ENCODE results near the gene PHRF1. TPM values are rescaled to one million over a fixed set of nuclear protein-coding genes. Genes with fewer than 3 reads are reported as not detected.

Gene PHRF1, protein sequence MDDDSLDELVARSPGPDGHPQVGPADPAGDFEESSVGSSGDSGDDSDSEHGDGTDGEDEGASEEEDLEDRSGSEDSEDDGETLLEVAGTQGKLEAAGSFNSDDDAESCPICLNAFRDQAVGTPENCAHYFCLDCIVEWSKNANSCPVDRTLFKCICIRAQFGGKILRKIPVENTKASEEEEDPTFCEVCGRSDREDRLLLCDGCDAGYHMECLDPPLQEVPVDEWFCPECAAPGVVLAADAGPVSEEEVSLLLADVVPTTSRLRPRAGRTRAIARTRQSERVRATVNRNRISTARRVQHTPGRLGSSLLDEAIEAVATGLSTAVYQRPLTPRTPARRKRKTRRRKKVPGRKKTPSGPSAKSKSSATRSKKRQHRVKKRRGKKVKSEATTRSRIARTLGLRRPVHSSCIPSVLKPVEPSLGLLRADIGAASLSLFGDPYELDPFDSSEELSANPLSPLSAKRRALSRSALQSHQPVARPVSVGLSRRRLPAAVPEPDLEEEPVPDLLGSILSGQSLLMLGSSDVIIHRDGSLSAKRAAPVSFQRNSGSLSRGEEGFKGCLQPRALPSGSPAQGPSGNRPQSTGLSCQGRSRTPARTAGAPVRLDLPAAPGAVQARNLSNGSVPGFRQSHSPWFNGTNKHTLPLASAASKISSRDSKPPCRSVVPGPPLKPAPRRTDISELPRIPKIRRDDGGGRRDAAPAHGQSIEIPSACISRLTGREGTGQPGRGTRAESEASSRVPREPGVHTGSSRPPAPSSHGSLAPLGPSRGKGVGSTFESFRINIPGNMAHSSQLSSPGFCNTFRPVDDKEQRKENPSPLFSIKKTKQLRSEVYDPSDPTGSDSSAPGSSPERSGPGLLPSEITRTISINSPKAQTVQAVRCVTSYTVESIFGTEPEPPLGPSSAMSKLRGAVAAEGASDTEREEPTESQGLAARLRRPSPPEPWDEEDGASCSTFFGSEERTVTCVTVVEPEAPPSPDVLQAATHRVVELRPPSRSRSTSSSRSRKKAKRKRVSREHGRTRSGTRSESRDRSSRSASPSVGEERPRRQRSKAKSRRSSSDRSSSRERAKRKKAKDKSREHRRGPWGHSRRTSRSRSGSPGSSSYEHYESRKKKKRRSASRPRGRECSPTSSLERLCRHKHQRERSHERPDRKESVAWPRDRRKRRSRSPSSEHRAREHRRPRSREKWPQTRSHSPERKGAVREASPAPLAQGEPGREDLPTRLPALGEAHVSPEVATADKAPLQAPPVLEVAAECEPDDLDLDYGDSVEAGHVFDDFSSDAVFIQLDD (N-terminal part only)
- 10 to 100 TPM; 15.5 to 34.2 (median 31.0) TPM for total RNA-seq
- 10 to 100 TPM in 1 of 2 donors, 1 to 10 TPM in 1; 3.8 to 21.3 TPM for polyA plus RNA-seq
- long read RNA-seq, donor 1, partial matches to known transcripts: 10 of 14 reads
- long read RNA-seq, donor 1, other reads (novel, unspliced or antisense): 4 of 14 reads
- long read RNA-seq, donor 2, full-length matches to known transcripts: 2 of 9 reads
- long read RNA-seq, donor 2, partial matches to known transcripts: 7 of 9 reads
- long read RNA-seq, donor 2, other reads (novel, unspliced or antisense): 0 of 9 reads
- long read RNA-seq, donor 3, full-length matches to known transcripts: 8 of 76 reads
- long read RNA-seq, donor 3, partial matches to known transcripts: 46 of 76 reads
- long read RNA-seq, donor 3, other reads (novel, unspliced or antisense): 22 of 76 reads

DNA sequence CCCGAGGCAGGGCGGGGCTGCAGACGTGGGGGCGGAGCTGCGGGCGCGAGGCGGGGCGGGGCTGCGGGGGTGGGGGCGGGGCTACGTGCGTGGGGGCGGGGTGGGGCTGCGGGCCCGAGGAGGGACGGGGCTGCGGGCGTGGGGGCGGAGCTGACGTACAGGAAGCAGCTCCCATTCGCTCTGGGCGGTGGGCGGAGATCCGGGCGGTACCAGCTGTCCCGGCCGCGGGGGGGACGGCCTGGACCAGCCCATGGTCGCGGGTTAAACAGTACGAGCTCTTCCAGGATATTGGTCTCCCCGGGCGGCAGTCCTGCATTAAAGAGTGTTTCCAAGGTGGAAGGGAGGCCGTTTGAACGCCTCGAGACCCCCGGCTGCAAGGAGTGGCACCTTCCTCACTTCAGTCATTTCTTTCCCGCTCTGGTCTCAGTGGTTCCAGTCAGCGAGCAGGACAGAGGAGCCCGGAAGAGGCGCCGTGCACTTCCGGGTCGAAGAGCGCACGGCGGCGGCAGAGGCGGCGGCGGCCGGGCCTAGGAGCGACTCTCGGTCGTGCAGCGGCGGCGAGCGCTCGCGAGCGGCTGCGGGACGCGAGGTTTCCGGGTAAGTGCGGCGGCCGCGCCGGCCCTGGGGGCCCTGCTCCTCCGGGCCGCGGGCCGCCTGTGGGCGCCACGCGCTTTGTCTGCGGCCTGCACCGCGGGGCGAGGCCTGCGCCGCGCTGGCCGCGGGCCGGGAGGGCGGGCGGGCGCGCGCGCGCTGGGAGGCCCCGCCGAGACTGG is at the start of gene PHRF1:
PHRF1 (plus strand) TSS at position 475 of the 773 bp plus-strand sequence. CDS start 5,043 bp downstream, outside the sequence.
- H3K4me3 ChIP-seq: peak within 1 kb of the TSS; percentile 80
- intact Hi-C loops (cut with DNase I): no loop called here
- peaks cover 25% of the 10 kb centered on the region for H3K4me1 ChIP-seq (ENCODE audit: insufficient read depth)
- no peaks in the 10 kb centered on the region for H3K36me3 ChIP-seq
- WGBS, 3 donors: 1% methylated on average over 51 to 98 of the region's 99 CpGs
- TF ChIP-seq EP300 (IDR thresholded peaks at IDR 0.05) (peak; percentile 82), POLR2A (IDR thresholded peaks at IDR 0.05) (peak; percentile 61)
- TF ChIP-seq, protein P1, sequence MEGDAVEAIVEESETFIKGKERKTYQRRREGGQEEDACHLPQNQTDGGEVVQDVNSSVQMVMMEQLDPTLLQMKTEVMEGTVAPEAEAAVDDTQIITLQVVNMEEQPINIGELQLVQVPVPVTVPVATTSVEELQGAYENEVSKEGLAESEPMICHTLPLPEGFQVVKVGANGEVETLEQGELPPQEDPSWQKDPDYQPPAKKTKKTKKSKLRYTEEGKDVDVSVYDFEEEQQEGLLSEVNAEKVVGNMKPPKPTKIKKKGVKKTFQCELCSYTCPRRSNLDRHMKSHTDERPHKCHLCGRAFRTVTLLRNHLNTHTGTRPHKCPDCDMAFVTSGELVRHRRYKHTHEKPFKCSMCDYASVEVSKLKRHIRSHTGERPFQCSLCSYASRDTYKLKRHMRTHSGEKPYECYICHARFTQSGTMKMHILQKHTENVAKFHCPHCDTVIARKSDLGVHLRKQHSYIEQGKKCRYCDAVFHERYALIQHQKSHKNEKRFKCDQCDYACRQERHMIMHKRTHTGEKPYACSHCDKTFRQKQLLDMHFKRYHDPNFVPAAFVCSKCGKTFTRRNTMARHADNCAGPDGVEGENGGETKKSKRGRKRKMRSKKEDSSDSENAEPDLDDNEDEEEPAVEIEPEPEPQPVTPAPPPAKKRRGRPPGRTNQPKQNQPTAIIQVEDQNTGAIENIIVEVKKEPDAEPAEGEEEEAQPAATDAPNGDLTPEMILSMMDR (IDR thresholded peaks at IDR 0.05): peak in 2 of 3 donors; percentile 21 to 35
- H3K27ac ChIP-seq: peak within 1 kb of the TSS; percentile 77 to 90
- DNase-seq: peak; percentile 97
- H3K9me3 ChIP-seq: no peaks in the 10 kb centered on the region
- no peaks in the 10 kb centered on the region for H3K27me3 ChIP-seq

DNA sequence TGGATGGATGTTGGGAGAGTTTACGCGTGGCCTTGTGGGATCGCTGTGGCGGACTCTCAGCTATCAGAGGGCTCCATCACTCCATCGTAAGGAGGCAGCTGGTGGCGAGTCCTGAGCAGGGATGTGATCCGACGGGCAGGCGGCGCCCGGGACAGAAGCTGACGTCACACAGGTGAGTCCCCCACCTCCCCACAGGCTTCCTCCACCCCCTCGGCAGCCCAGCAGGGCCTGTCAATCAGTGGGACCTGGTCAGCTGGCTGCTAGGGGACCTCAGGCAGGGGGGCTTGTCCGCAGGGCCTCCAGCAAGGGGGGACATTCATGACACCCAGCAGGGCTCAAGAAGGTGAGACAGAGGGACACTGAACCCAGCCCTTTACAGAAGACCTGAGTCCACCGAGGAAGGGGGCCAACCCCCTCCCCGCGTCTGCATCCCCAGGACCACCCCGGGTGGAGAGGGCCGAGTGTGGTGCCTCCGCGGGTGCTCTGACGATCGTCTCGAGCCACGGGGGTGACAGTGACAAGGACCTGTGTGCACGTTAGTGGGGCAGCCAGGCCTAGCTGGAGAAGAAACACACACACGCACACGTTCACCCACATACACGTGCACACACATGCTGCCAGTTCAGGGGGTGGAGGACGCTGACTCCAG is 48.0 kb upstream of the PHRF1 start:
- 71 to 88% (median 73%) methylated on average over 14 to 30 of the region's 30 CpGs for WGBS, 3 donors
- Histone ChIP-seq H3K27ac (no peak overlapping the region), H3K27me3 (no peaks in the 10 kb centered on the region), H3K4me1 (ENCODE audit: insufficient read depth) (no peaks in the 10 kb centered on the region), H3K36me3 (no peaks in the 10 kb centered on the region), H3K4me3 (no peak overlapping the region), H3K9me3 (no peaks in the 10 kb centered on the region)
- TF ChIP-seq EP300 (IDR thresholded peaks at IDR 0.05): no peak
- TF ChIP-seq, protein P1 (IDR thresholded peaks at IDR 0.05): no peak
- TF ChIP-seq POLR2A (IDR thresholded peaks at IDR 0.05): no peak
- intact Hi-C loops (cut with DNase I): no loop called here
- DNase-seq: no peak

DNA sequence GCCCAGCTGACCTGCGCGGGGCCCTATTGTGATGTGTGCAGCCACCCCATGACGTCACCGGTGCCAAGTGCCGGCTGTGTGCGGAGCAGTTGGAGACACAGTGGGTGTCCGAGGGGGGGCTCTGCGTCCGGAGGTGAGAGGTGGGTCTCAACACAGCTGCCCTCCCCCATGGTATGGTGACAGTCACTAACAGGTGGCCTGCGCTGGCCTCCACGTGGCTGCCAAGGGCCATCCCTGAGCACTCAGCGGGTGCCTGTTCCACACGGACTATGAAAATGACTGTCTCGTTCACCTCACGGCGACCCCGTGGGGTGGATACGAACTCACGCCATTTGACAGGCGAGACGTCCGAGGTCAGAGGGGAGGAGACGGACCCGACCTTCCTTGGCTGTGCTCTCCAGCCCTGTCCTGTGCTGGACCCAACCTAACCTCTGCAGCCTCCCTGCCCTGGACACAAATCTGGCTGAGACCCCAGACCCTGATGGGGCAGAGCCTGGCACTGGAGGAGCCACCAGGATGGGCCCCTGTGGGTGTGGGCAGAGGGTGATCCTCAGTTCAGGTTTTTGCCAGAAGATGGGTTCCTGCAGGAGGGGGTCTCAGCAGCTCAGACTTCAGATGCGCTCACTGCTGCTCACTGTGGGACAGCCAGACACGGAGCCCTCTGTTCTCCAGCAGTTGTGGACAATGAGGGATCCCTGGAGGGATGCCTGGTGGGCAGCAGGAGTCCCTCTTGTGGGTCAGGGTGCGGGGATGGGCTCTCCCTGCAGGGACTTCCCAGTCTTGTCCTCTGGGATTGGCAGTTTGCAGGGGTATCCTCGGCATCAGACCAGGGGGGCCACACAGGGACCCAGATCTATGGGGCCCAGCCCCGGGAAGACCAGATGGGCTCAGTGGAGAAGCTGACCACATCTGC is 47.2 kb upstream of the PHRF1 start:
- DNase-seq: no peak
- no peaks in the 10 kb centered on the region for H3K9me3 ChIP-seq
- no peaks in the 10 kb centered on the region for H3K4me1 ChIP-seq (ENCODE audit: insufficient read depth)
- TF ChIP-seq EP300 (IDR thresholded peaks at IDR 0.05) (no peak), POLR2A (IDR thresholded peaks at IDR 0.05) (no peak)
- TF ChIP-seq, protein P1 (IDR thresholded peaks at IDR 0.05): no peak
- H3K27ac ChIP-seq: no peak overlapping the region
- no peak overlapping the region for H3K4me3 ChIP-seq
- intact Hi-C loops (cut with DNase I): no loop called here
- H3K36me3 ChIP-seq: no peaks in the 10 kb centered on the region
- H3K27me3 ChIP-seq: no peaks in the 10 kb centered on the region
- WGBS, 3 donors: 56 to 64% (median 61%) methylated on average over 15 to 29 of the region's 29 CpGs

Measured in ovary (tissue), 10 donors.